Fibroblast of villous mesenchyme (primary cell): ENCODE measurements around the gene DPH6. TPM values are rescaled to one million over a fixed set of nuclear protein-coding genes. Genes with fewer than 3 reads are reported as not detected.

Experiments
- DNase-seq: peaks from one replicate; pipeline ENCODE4 v3.0.0-alpha.2; 2010; ENCODE audit warnings: low read depth
- H3K4me3 ChIP-seq: 2 replicates; pipeline ENCODE4 v1.5.1; 2011; ENCODE audit warnings: low read depth, mild to moderate bottlenecking, low read length
- CTCF ChIP-seq: IDR thresholded peaks from 2 replicates; pipeline ENCODE4 v1.5.1; 2012; ENCODE audit warnings: low read depth, mild to moderate bottlenecking, low read length; ENCODE audit not compliant: insufficient read depth
- total RNA-seq: library from RNA; depleted of rRNA; stranded (reverse); fragments of >200 nt; gene quantifications from 2 replicates; pipeline ENCODE4 v1.2.3, GENCODE V29; 2012

Gene DPH6
- total RNA-seq, 1 donor, result 13.8 TPM

DNA sequence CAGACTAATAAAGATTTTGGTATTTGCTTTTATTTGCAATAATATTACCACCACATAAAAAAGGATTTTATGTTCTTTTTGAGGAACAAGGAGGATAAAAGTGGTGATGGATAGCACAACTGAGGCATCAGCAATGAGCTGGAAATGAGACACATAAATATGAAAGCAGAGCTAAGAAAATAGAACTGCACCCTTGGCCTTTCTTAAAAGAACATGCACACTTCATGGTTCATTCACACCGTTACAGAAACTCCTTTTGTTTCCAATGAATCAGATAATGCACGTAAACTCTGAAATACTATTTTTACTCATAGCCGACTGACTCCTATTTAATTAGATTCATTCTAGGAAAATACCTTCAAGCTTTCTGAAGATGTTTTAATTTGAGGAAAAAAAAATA is 19.9 kb upstream of the DPH6 start:
- DNase-seq, result peak; percentile 8
- H3K4me3 ChIP-seq, result no peak overlapping the region
- TF ChIP-seq CTCF, result no peak

- TF ChIP-seq CTCF, result no peak
- H3K4me3 ChIP-seq, result no peak overlapping the region
- no peak for DNase-seq
These were observed 16.7 kb upstream of the DPH6 start for GRCh38 chr15:35562641-35563040.

DNA sequence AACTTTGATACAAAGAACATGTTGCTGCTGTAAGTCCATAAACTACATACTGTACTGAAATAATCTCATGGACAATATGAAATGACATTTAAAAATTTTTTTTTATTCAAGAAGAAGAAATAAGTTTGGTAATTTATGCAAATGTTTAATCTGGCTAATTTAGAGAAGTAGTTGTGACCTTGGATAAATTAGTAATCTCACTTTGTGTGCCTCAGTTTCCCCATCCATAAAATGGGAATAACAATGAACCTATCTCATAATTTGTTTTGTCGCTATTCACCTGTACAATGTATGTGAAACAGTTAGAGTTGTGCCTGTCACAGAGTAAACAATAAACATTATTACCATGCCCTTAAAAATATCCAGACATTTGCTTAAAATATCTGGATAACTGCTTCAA is 15.3 kb upstream of the DPH6 start:
- no peak for DNase-seq
- H3K4me3 ChIP-seq, result no peak overlapping the region
- no peak for TF ChIP-seq CTCF

- TF ChIP-seq CTCF, result no peak
- no peak overlapping the region for H3K4me3 ChIP-seq
- DNase-seq, result peak; percentile 19
These were observed 14.9 kb upstream of the DPH6 start for GRCh38 chr15:35560870-35561269.

- DNase-seq, result no peak
- TF ChIP-seq CTCF, result no peak
- H3K4me3 ChIP-seq, result no peak overlapping the region
These were observed 14.3 kb upstream of the DPH6 start for GRCh38 chr15:35560258-35560657.

DNA sequence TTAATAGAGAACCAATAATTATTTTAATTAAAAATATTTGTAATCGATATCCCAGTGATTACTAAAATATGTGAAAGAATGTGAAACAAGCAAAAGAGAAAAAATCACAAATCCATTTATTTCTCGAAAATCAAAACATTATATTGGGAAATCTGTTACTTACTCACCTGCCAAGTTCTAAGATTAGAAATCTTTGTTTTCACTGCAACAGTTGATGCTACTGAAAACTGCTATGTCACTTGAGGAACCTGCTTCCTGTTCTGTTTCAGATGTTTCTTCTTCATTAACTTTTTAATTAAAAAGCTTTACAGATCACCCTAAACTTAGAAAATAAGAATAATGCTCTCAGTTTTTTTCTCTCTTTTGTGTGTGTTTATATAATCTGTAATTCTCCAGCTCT is 13.7 kb upstream of the DPH6 start:
- no peak for TF ChIP-seq CTCF
- DNase-seq, result no peak
- no peak overlapping the region for H3K4me3 ChIP-seq

DNA sequence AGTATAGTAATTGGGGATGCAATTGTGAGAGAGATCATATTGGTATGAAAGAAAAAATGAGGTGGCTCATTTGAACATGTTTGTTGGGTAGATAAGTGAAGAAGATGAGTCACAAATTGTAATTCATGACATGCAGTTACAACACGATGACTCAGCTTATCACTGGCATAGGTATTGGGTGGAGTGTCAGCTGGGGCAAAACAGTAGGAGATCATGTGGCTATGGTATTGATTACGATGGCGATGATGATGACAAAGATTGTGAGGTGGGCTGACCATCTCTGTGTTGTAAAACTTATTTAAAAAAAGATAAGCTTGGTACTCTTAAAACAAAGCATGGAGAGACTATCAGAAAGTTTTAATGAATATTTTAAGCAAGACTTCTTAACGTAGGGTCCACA is 11.6 kb upstream of the DPH6 start:
- peak; percentile 67 for DNase-seq
- H3K4me3 ChIP-seq, result no peak overlapping the region
- no peak for TF ChIP-seq CTCF
